HTERT RPE-1 (cell line): ENCODE data around the gene ENTPD8.
"Not testable (repeated sequence)": the region's sequence is repeated elsewhere in the genome, so short reads cannot be mapped to it uniquely, and the experiment has no call there.

Source experiments
- in situ Hi-C: fragments of 300-500 bp; cut with MboI; formaldehyde crosslinking; loops from 4 replicates; pipeline ENCODE4 v1.14.3; 2020; ENCODE audit warnings: low sequenced_read_pairs

The ENTPD8 gene

DNA sequence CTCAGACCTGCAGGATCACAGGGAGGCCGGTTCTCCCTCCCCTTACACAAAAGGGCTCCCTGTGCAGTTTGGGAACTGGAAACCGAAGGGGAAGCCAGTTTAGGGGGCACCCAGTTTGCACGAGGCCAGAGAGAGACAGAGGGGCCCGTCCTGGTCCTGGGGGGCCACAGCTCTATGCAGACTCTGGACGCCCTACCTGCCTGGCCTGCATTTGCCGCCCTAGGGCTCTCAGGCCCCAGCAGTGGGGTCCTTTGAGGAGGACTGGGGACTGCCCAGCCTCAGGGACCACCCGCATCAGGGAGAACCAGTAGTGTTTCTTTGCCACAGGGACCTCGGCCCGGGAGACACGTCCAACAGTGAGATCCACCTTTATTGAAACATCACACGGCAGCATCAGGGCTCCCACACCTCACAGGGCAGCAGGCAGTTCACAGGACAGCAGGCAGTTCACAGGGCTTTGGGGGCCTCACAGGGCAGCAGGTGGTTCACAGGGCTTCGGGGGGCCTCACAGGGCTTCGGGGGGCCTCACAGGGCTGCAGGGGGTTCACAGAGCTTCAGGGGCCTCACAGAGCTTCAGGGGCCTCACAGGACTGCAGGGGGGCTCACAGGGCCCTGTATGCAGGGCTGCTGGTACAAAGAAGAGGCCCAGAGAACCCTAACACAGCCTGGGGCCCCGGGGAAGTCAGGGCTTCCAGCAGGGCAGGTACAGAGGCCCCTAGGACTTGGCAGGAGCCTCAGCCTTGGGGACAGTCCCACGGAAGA, 18.6 kb upstream of the ENTPD8 start:
- in situ Hi-C loops, result no loop called here

GRCh38 chr9:137459152-137459600, 18.0 kb upstream of the ENTPD8 start, which contains the start of gene NSMF:
Gene NSMF (minus strand): TSS chr9:137459334. CDS start chr9:137459102, 232 bp downstream.
- in situ Hi-C loops, result no loop called here

DNA sequence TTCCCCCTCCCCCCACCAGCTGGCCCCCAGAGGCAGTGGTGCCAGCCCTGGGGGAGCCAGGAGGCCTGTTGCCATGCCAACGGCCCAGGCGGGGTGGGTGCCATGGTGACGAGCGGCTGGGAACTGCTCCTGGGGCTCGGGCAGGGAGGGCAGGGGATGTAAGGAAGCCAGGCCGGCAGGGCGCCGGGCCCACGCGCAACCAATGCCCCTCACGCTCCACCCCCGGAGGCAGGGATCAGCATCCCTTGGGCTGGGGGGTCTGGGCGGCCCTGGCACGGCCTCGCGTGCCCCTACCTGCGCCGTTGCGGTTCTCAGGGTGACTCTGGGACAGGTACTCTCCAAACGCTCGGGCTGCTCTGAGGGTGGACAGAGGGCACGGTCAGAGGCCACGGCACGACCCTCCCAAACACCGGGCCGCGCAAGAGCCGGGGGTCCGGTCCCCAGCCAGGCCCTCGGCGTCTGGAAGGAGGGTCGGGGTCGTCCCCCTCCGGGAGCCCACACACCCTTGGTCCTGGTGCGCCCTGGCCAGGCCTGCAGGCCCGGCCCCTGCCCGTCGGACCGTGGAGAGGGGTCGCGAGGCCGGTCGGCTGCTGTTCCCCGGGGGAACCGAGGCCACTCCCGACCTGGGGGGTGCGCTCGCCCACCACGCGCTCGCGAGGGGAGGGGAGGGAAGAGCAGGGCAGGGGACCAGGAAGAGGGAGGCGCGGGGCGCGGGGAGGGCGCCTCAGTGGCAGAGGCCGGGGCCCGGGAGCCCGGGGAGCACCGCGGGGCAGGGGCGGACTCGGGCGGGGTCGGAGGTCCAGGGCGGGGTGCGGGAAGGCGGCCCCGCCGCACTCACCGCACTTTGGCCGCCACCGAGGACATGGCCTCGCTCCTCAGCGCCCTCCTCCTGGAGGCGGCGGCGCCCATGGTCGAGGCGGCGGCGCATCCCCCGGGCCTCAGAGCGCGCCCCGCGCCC, 17.3 kb upstream of the ENTPD8 start:
- in situ Hi-C loops, result no loop called here

DNA sequence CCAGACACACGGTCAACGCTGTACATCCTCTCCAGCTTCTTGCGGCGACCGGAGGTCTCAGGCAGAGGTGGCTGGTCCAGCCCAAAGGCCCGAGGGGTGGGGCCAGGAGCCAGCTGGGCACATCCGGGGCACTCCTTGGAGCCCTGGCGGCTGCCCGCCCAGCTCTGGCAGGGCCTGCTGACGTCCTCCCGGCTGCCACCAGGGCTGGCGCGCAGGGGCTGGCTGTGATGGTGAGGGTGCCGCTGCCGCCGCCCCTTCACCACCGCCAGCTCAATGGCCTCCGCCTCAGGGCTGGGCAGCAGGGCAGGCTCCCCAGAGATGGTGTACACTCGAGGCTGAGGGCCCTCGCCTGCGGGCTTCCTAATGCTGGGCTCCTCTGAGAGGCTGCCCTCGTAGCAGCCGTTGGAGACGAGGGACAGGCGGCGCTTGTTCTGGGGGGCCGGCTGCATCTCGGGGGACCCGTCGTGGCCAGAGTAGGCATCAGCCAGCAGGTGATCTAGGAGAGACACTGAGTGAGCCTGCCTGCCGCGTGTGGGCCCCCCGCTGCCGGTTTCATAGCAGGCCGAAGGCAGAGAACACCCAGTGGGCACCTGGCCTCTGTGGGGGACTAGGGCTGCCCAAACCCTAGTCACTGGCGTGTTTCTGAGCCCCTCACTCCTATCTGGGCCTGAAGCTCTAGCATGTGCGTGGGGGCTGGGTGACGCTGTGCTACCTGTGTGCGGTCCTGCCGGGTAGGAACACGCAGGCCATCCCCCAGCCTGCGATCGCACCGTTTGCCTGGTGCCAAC, 16.4 kb upstream of the ENTPD8 start:
- in situ Hi-C loops, result no loop called here

DNA sequence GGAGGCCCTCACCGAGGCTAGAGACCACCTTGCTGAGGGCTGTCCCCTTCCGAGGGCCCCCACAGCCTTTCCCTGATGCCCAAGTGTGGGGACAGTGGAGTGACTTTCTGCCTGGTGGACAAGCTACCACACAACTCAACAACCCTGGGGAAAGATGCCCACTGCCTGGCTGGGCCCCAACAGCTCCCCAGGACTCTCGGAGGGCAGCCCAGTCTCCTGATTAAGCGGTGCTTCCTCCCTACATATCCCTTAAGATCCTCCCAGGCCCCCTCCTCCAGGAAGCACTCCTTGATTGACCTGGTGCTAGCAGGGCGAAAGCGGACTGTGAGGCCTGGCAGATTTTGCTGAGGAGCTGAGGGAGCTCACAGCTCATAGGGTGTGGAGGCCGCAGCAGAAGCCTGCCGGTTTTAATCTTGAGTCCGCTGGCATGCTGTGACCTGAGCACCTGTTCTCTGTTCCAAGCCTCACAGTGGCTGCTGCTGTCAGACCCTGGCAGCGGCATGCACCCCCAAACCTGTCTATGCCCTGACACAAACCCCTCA, 15.8 kb upstream of the ENTPD8 start:
- in situ Hi-C loops, result no loop called here

- in situ Hi-C loops, result no loop called here
These were observed 15.1 kb upstream of the ENTPD8 start for GRCh38 chr9:137456061-137456863.

DNA sequence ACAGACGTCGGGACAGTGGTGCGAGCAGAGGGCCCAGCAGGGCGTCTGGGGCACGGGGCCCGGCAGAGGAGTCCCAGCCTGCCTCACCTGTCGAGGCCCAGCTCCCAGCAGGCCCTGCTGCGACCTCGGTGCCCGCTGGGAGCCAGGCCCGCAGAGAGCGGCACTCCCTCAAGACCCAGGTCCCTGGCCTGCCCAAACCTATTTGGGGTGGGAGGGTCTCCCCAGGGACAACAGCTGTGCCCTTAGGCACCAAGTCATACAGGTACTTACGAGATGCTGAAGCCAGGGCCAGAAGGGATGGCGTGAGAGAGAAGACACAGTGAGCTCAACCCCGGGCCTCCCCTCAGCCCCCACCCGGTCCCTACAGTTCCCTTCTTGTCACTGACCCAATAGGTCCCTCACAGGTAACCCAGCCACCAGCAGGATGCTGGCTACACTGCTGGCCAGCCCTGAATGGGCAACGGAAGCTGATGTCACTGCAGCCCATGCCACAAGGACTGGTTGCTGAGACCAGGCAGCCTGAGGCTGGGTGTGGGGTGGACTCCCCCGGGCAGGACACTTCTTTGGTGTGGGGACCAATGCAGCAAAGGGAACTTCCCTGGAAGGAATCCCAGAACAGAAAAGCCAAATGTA, 14.3 kb upstream of the ENTPD8 start:
- in situ Hi-C loops, result no loop called here

DNA sequence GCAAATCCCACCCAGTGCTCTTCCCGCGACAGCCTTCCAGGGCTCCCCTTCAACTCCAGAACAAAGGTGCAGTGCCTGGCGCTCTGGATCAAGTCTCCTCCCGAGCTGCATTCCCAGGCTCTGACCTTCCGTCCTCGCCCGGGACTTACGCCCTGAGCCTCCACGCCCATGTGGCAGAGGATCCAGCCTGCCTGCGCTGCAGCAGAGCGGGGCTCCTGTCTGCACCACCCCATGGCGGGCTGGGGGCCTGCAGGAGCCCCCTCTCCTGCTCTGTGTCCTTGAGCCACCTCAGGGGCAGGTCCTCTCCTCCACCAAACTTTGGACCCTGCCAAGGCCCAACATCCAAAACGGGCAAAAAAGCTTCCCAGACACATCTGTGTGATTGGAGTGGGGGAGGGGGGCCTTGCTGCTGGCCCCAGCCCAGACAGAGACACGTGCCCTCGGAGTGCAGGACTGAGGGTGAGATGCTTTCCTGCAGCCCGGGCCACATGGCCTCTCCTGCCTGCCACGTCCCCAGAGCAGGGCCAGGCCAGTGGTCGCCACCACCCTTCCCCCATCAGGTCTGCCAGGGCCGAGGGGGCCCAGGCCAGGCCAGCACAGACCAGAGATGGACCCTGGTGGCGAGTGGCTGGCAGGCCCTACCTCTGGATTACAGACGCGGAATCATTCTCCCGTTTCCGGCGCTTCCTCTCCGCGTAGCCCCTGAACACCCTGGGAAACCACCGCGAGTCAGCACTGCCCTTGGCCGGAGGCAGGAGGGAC, 13.6 kb upstream of the ENTPD8 start:
- in situ Hi-C loops, result no loop called here

DNA sequence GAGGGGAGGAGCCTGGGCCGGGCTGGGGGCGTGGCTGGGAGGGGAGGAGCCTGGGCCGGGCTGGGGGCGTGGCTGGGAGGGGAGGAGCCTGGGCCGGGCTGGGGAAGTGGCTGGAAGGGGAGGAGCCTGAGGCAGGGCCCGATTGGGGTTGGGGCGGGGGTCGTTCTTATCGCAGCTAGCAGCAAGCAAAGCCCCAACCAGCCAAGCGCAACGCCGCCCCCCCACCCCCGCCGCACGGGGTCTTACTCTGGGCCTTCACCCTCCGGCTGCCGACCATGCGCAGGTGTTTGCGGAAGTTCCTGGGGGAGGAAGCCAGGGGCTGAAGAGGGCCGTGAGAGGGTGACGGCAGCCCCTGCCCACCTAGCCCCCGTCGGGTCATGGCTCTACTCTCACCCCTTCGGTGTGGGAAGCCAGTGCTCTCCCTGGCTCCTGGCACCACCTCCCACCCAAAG, 13.0 kb upstream of the ENTPD8 start:
- in situ Hi-C loops, result no loop called here

GRCh38 chr9:137453643-137454081, 12.5 kb upstream of the ENTPD8 start:
- in situ Hi-C loops, result no loop called here

GRCh38 chr9:137452761-137453642, 11.8 kb upstream of the ENTPD8 start:
- in situ Hi-C loops, result no loop called here

DNA sequence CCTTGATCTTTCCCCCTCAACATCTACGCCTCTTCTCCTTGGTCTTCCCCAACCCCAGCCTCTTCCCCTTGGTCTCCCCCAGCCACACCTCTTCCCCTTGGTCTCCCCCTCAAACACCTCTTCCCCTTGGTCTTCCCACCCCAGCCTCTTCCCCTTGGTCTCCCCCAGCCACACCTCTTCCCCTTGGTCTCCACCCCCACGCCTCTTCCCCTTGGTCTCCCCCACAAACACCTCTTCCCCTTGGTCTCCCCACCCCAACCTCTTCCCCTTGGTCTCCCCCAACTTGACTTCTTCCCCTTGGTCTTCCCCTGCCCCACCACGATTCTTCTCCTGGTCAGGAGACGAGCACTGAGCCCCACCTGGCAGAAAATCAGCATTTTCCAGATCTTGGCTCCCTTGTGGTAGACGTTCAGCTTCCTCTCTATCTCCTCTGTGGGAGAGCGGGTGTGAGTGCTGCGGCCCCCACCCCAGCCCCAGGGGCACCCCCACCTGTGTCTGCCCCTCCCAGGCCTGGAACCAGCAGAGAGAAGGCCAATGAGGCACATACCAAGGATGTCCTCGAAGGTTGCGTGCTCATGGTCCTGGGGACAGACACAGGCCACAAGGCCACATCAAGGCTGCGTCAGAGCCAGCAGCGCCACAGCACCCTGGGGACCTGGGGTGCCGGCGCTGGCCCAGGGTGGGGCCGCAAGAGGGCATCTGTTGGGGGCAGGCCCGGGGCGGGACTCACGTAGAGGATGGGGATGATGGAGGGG, 11.0 kb upstream of the ENTPD8 start:
- in situ Hi-C loops, result no loop called here

GRCh38 chr9:137451264-137452005, 10.3 kb upstream of the ENTPD8 start:
- in situ Hi-C loops, result not testable (repeated sequence)

GRCh38 chr9:137450539-137451222, 9.5 kb upstream of the ENTPD8 start:
- in situ Hi-C loops, result not testable (repeated sequence)

DNA sequence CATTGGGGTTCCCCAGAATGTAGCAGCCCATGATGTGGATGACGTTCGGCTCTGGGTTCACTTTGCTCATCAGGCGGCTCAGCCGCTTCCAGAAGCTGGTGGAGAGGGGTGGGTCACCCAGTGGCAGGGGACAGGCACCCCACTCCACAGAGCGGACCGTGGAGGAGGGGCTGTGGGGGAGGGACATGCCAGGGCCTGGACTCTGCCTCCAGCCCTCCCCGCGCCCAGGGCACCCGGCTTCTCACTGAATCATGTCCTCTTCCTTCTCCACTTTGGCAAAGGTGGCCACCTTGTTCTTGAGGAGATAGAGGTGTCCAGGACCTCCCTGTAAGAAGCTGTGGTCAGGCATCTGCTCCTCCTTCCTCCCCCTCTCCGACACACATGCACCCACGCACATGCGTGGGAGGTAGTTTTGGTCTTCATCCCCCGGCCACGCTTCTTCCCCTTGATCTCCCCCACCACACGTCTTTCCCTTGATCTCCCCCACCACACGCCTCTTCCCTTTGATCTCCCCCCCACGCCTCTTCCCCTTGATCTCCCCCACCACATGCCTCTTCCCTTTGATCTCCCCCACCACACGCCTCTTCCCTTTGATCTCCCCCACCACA, 8.9 kb upstream of the ENTPD8 start:
- in situ Hi-C loops, result no loop called here
